Renal cortex interstitium (tissue), 11 donors: ENCODE measurements around the gene PIEZO1. TPM values are rescaled to one million over a fixed set of nuclear protein-coding genes. Genes with fewer than 3 reads are reported as not detected.
"Not testable (repeated sequence)": the region's sequence is repeated elsewhere in the genome, so short reads cannot be mapped to it uniquely, and the experiment has no call there.

ENCODE experiments used
- DNase-seq, 11 donors: peaks; one replicate each; pipeline ENCODE4 v3.0.0-alpha.2; 2013; ENCODE audit warnings: low read depth in 9 of 11, low spot score in 4 of 11; ENCODE audit errors: extremely low read depth in 1 of 11
- polyA plus RNA-seq, 3 donors: library from polyadenylated mRNA; unstranded; fragments of 120-200 nt; gene quantifications; one replicate each; pipeline ENCODE4 v1.2.1, GENCODE V29; 2013; ENCODE audit not compliant: insufficient read length in 3 of 3

PIEZO1 gene
- polyA plus RNA-seq, 3 donors, result 31.6 to 70.3 (median 48.9) TPM

- not testable (repeated sequence) for DNase-seq
Observed at GRCh38 chr16:88788749-88789148, 3.7 kb upstream of the PIEZO1 start.

- no peak for DNase-seq
Observed at GRCh38 chr16:88787579-88788314, 2.7 kb upstream of the PIEZO1 start.

- no peak for DNase-seq
Observed at GRCh38 chr16:88784856-88785105, 239 bp downstream of the PIEZO1 start.

- no peak for DNase-seq
Observed at GRCh38 chr16:88784074-88784855, 755 bp downstream of the PIEZO1 start.

GRCh38 chr16:88783391-88784073, 1.5 kb downstream of the PIEZO1 start:
- DNase-seq, result no peak

- DNase-seq, result no peak
Observed at GRCh38 chr16:88782454-88783390, 2.3 kb downstream of the PIEZO1 start.

- no peak for DNase-seq
Observed at GRCh38 chr16:88781140-88782077, 3.6 kb downstream of the PIEZO1 start.

GRCh38 chr16:88780142-88781062, 4.6 kb downstream of the PIEZO1 start:
- DNase-seq, result no peak

GRCh38 chr16:88779406-88780141, 5.4 kb downstream of the PIEZO1 start:
- no peak for DNase-seq

- DNase-seq, result no peak
Observed at GRCh38 chr16:88778541-88779065, 6.4 kb downstream of the PIEZO1 start.

GRCh38 chr16:88778271-88778525, 6.8 kb downstream of the PIEZO1 start:
- no peak for DNase-seq

GRCh38 chr16:88777471-88778270, 7.3 kb downstream of the PIEZO1 start:
- no peak for DNase-seq

GRCh38 chr16:88775825-88776224, 9.2 kb downstream of the PIEZO1 start:
- no peak for DNase-seq

GRCh38 chr16:88774544-88775393, 10.3 kb downstream of the PIEZO1 start:
- no peak for DNase-seq

- no peak for DNase-seq
Observed at GRCh38 chr16:88773812-88774291, 11.2 kb downstream of the PIEZO1 start.
